ENCODE results near the gene CNDP1.

- TF ChIP-seq CTCF (optimal IDR thresholded peaks at IDR 0.05 in 1 of 3, IDR thresholded peaks at IDR 0.05 in 1 of 3, conservative IDR thresholded peaks at IDR 0.05 in 1 of 3; ENCODE audit: extremely low read depth in 1 of 3, insufficient read depth in 2 of 3, low read length in 3 of 3) (no peak), EZH2 (IDR thresholded peaks at IDR 0.05; ENCODE audit: low read length) (no peak)
These were observed 18.6 kb upstream of the CNDP1 start for GRCh38 chr18:74515620-74516231.
